K562 (cell line): ENCODE measurements around the gene JADE3. TPM values are rescaled to one million over a fixed set of nuclear protein-coding genes. Genes with fewer than 3 reads are reported as not detected.

Experiments used
- CHCHD3 ChIP-seq: fragments of 250-450 bp; sonication (Bioruptor Pico); IDR thresholded peaks from 2 replicates; pipeline ENCODE4 v2.1.2; 2022; ENCODE audit warnings: mild to moderate bottlenecking
- E2F4 ChIP-seq: sonication (generic); formaldehyde crosslinking; IDR thresholded peaks from 2 replicates; pipeline ENCODE4 v1.8.0; 2022; ENCODE audit warnings: mild to moderate bottlenecking, low read depth, missing genetic modification reagents
- HMBOX1 ChIP-seq: sonication (generic); IDR thresholded peaks from 2 replicates; pipeline ENCODE4 v1.6.1; 2016
- MBD2 ChIP-seq: sonication (generic); IDR thresholded peaks from 2 replicates; pipeline ENCODE4 v1.6.1; 2016; ENCODE audit warnings: low read depth, borderline replicate concordance
- NFATC3 ChIP-seq: fragments of 450-650 bp; IDR thresholded peaks from 2 replicates; pipeline ENCODE4 v1.6.1; 2017; ENCODE audit warnings: mild to moderate bottlenecking
- NFE2L1 ChIP-seq: fragments of 450-650 bp; IDR thresholded peaks from 2 replicates; pipeline ENCODE4 v1.6.1; 2016; ENCODE audit warnings: missing genetic modification characterization, low read depth, mild to moderate bottlenecking, missing compliant biosample characterization, moderate library complexity, borderline replicate concordance
- PHTF2 ChIP-seq: fragments of 250-450 bp; sonication (Bioruptor Pico); IDR thresholded peaks from 2 replicates; pipeline ENCODE4 v1.5.0; 2021; ENCODE audit warnings: mild to moderate bottlenecking
- RBM14 ChIP-seq: fragments of 200-400 bp; formaldehyde crosslinking; IDR thresholded peaks from 2 replicates; pipeline ENCODE4 v1.6.1; 2018; ENCODE audit warnings: low read depth, mild to moderate bottlenecking, low read length, moderate library complexity, borderline replicate concordance; ENCODE audit not compliant: insufficient read depth
- RFX5 ChIP-seq: IDR thresholded peaks from 2 replicates; pipeline ENCODE4 v1.6.1; 2011; ENCODE audit warnings: low read depth, mild to moderate bottlenecking, improper control_type of control experiment, low read length
- TCFL5 ChIP-seq: fragments of 250-450 bp; sonication (Bioruptor Pico); conservative IDR thresholded peaks from 2 replicates; pipeline ENCODE4 v1.6.1; 2021; ENCODE audit warnings: mild to moderate bottlenecking, moderate library complexity, matching md5 sums
- THRAP3 ChIP-seq: fragments of 450-650 bp; IDR thresholded peaks from 2 replicates; pipeline ENCODE4 v1.6.1; 2016; ENCODE audit warnings: mild to moderate bottlenecking, inconsistent platforms, borderline replicate concordance
- ZBTB5 ChIP-seq: fragments of 450-650 bp; IDR thresholded peaks from 2 replicates; pipeline ENCODE4 v1.6.1; 2017; ENCODE audit warnings: antibody characterized with exemption
- polyA plus RNA-seq, 8 experiments: library from polyadenylated mRNA; depleted of rRNA in 4 of 8; stranded (reverse) in 5 of 8; unstranded in 3 of 8; fragments of >200 nt; fragmentation: Nextera tagmentation in 2 of 8; fragmentation: Illumina TruSeq in 1 of 8; extraction: Ambion mirVana in 2 of 8; extraction: Trizol in 1 of 8; gene quantifications; 2 replicates each; pipeline versions ENCODE4 v1.2.1 to v1.2.3, GENCODE V29; 2011 to 2014; ENCODE audit warnings: inconsistent platforms in 1 of 8, missing spikeins in 1 of 8
- total RNA-seq, 7 experiments: library from RNA; depleted of rRNA in 6 of 7; stranded (reverse); fragments of >200 nt in 6 of 7; fragmentation: Illumina TruSeq in 2 of 7; extraction: Trizol in 2 of 7; gene quantifications; 2 replicates each; pipeline versions ENCODE4 v1.2.1 to v1.2.3, GENCODE V29; 2011 to 2021; ENCODE audit warnings: low replicate concordance in 1 of 7
- TF ChIP-seq, protein P1 (sequence below): sonication (generic); formaldehyde crosslinking; IDR thresholded peaks from 2 replicates; pipeline ENCODE4 v1.8.0; 2022; ENCODE audit warnings: mild to moderate bottlenecking, missing genetic modification reagents
- TF ChIP-seq, protein P2 (sequence below): fragments of 250-450 bp; sonication (Bioruptor Pico); IDR thresholded peaks from 2 replicates; pipeline ENCODE4 v1.5.0; 2021; ENCODE audit warnings: mild to moderate bottlenecking, borderline replicate concordance
- TF ChIP-seq, protein P3 (sequence below): sonication (generic); formaldehyde crosslinking; IDR thresholded peaks from 2 replicates; pipeline ENCODE4 v1.8.1; 2023; ENCODE audit warnings: mild to moderate bottlenecking, missing genetic modification reagents
- TF ChIP-seq, protein P4 (sequence below), 2 experiments: fragments of 450-650 bp; IDR thresholded peaks; 2 replicates each; pipeline ENCODE4 v1.6.1; 2016

Gene JADE3
- total and polyA plus RNA-seq, 9 of the 15 experiments (the other 6 are each of a cell fraction or from before 2014, with no cell fraction given) = 2.6 to 10.0 (median 7.0) TPM

- no peak for TF ChIP-seq MBD2
- TF ChIP-seq, protein P1, sequence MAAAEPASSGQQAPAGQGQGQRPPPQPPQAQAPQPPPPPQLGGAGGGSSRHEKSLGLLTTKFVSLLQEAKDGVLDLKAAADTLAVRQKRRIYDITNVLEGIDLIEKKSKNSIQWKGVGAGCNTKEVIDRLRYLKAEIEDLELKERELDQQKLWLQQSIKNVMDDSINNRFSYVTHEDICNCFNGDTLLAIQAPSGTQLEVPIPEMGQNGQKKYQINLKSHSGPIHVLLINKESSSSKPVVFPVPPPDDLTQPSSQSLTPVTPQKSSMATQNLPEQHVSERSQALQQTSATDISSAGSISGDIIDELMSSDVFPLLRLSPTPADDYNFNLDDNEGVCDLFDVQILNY = no peak
- TF ChIP-seq PHTF2 (CRISPR knock-in tag) = no peak
- TF ChIP-seq THRAP3 = no peak
- no peak for TF ChIP-seq ZBTB5
- TF ChIP-seq CHCHD3 (CRISPR knock-in tag) = no peak
- 0 out of 2 replicates have a peak, but pooled peaks have one; percentile 22 for TF ChIP-seq HMBOX1
- TF ChIP-seq E2F4 (CRISPR knock-in tag) = no peak
- no peak for TF ChIP-seq NFE2L1 (tag)
- TF ChIP-seq, protein P2, sequence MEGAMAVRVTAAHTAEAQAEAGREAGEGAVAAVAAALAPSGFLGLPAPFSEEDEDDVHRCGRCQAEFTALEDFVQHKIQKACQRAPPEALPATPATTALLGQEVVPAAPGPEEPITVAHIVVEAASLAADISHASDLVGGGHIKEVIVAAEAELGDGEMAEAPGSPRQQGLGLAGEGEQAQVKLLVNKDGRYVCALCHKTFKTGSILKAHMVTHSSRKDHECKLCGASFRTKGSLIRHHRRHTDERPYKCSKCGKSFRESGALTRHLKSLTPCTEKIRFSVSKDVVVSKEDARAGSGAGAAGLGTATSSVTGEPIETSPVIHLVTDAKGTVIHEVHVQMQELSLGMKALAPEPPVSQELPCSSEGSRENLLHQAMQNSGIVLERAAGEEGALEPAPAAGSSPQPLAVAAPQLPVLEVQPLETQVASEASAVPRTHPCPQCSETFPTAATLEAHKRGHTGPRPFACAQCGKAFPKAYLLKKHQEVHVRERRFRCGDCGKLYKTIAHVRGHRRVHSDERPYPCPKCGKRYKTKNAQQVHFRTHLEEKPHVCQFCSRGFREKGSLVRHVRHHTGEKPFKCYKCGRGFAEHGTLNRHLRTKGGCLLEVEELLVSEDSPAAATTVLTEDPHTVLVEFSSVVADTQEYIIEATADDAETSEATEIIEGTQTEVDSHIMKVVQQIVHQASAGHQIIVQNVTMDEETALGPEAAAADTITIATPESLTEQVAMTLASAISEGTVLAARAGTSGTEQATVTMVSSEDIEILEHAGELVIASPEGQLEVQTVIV (CRISPR knock-in tag) = no peak
- TF ChIP-seq, protein P3, sequence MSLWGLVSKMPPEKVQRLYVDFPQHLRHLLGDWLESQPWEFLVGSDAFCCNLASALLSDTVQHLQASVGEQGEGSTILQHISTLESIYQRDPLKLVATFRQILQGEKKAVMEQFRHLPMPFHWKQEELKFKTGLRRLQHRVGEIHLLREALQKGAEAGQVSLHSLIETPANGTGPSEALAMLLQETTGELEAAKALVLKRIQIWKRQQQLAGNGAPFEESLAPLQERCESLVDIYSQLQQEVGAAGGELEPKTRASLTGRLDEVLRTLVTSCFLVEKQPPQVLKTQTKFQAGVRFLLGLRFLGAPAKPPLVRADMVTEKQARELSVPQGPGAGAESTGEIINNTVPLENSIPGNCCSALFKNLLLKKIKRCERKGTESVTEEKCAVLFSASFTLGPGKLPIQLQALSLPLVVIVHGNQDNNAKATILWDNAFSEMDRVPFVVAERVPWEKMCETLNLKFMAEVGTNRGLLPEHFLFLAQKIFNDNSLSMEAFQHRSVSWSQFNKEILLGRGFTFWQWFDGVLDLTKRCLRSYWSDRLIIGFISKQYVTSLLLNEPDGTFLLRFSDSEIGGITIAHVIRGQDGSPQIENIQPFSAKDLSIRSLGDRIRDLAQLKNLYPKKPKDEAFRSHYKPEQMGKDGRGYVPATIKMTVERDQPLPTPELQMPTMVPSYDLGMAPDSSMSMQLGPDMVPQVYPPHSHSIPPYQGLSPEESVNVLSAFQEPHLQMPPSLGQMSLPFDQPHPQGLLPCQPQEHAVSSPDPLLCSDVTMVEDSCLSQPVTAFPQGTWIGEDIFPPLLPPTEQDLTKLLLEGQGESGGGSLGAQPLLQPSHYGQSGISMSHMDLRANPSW (CRISPR knock-in tag) = no peak
- TF ChIP-seq NFATC3 = no peak
- no peak for TF ChIP-seq RBM14
- TF ChIP-seq, protein P4, sequence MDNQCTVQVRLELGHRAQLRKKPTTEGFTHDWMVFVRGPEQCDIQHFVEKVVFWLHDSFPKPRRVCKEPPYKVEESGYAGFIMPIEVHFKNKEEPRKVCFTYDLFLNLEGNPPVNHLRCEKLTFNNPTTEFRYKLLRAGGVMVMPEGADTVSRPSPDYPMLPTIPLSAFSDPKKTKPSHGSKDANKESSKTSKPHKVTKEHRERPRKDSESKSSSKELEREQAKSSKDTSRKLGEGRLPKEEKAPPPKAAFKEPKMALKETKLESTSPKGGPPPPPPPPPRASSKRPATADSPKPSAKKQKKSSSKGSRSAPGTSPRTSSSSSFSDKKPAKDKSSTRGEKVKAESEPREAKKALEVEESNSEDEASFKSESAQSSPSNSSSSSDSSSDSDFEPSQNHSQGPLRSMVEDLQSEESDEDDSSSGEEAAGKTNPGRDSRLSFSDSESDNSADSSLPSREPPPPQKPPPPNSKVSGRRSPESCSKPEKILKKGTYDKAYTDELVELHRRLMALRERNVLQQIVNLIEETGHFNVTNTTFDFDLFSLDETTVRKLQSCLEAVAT (IDR thresholded peaks at IDR 0.05) = no peak
- TF ChIP-seq TCFL5 (CRISPR knock-in tag) = no peak
- no peak for TF ChIP-seq RFX5
Observed at GRCh38 chrX:47047989-47048388, 135.8 kb downstream of the JADE3 start (continued).
